EH (cell line): ENCODE results near the gene RAMP3.

ENCODE experiments used
- DNase-seq: peaks from one replicate; pipeline ENCODE4 v3.0.0-alpha.2; 2015; ENCODE audit warnings: low read depth

RAMP3 gene

GRCh38 chr7:45180084-45180986 is 22.7 kb downstream of the RAMP3 start:
- no peak for DNase-seq

- no peak for DNase-seq
These were observed 23.8 kb downstream of the RAMP3 start for GRCh38 chr7:45181286-45181960.

DNA sequence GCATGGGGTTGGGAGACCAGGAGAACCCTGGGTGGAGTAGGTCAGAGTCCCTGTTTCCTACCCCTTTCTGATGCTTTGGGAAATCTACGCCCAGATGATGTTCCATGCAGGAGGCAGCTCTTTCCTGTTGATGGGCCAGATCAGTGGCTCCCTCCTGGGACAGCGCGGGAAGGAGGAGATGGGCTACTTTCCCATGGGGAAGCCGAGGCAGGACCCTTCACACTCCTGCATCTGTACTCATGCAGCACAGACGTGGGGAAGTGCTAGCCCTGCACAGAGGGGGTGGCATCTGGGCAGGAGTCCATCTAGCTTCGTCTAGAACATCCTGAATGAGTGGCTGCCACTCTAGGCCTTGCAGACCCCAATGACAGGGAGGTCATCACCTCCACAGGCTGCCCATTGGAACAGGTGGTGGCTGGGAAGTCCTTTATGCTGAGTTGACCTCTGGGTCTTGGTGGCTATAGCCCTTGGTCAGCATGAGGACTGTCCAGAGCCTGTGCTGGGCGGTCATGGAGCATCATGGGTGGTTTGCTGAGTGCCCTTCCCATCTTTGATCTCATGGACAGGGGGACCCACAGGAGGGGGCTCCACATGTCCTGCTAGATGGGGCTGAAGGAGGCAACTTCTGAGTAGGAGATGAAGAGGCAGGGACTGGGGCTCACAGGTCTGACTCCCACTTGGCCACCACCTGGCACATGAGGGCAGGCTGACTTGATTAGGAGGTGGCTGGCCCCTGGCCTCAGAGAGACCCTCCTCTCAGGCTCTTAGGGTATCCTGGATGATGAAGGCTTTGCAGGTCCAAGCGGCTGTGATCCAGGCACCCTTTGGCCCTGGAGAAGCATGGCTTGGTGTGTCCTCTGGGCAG is 24.6 kb downstream of the RAMP3 start:
- no peak for DNase-seq

- DNase-seq, result no peak
These were observed 25.5 kb downstream of the RAMP3 start for GRCh38 chr7:45182856-45183710.

- no peak for DNase-seq
These were observed 26.2 kb downstream of the RAMP3 start for GRCh38 chr7:45183711-45184210.

GRCh38 chr7:45184326-45185027 is 26.9 kb downstream of the RAMP3 start:
- no peak for DNase-seq

DNA sequence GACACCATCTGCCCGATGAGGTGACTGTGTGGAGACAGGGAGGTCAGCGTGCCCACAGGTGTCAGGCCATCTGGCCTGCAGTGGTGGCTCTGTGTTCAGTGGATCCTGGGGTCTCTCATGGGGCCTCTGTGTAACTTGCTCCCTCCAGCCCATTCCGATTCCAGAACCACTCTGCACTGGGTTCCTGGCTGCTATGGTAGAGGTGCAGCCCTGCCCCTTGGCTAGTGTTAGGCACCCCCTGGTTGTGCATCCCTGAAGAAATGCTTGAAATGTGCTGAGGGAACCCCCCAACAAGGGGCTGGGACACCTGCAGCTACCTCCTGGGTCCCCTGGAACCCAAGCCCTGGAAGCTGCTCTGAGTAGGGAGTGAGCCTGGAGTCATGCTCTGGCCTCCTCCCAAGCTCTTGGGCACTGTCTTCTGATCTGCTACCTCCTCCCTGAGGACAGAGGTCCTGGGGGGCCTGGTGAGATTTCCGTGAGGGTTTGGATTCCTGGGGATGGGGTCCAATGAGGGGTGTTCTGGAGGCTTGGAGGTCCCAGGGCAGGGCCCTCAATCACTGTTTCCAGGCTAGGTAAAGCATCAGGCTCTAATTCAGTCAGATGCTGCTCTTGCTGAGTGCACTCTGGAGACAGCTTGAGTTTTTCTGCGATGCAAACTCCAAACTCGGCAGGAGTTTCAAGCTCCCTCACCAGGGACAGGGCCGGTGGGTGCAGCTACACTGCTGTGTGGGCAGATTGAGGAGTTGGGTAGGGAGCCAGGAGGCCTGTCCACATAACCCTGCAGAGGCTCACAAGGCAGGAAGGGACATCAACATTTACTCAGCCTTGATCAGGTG is 27.7 kb downstream of the RAMP3 start:
- DNase-seq, result no peak

DNA sequence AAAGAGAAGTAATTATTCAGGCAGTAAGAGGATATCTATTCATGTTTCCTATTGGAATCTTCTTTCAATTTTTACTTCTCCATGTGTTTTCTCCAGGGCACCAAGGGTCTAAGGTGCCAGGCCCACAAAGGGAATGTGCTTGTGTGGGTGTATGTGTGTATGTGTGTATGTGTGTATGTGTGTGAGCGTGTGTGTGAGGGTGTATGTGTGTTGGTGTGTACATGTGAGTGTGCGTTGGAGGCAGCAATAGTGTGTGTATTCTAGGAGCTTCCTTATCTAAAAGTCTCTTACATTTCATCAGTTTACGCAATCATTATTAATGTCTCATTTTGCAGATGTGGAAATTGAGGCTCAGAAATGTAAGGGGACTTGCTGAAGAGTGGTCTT is 28.3 kb downstream of the RAMP3 start:
- DNase-seq, result no peak

DNA sequence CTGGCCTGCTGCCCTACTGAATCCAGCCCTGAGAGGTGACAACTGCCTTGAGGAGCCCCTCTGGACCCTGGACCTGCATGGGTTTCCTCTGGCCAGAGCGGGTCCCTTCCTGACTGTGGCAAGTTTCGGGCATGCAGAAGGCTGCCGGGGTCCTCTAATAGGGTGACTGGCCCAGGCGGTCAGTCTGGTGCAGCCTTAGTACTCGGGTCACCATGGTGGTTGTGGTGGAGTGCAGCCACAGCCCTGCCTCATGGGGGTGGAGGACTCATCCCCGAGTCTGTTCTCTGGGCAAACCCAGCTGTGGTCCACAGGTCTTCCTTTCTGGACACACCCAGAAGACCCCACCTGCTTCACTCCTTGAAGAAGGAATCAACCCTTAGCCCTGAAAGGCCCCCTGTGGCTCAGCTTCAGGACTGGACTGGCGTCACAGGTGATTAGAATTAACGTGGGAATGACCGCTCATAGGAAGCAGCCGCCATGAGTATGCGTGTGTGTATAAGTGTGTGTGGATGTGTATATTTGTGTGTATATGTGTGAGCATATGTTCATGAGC is 28.7 kb downstream of the RAMP3 start:
- no peak for DNase-seq

GRCh38 chr7:45187089-45187945 is 29.7 kb downstream of the RAMP3 start:
- DNase-seq, result no peak

- no peak for DNase-seq
These were observed 30.4 kb downstream of the RAMP3 start for GRCh38 chr7:45187946-45188411.

DNA sequence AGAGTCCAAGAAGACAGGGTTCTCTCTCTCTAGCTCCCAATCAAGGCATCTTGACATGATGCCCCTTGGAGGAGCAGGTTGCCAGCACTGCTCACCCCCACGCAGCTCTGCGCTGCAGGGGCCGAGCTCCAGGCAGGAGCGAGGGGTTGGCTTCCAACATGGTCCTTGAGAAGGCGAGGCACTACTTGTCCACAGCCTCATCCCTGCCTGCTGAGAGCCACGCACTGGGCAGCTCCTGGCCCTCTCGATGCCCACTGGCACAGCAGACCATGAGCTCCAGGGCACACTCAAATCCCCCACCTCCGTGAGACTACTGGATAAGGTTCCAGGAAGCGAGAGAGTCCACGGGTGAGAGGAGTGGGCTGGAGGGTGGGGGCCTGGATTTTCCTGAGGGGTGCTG is 31.1 kb downstream of the RAMP3 start:
- no peak for DNase-seq

- DNase-seq, result no peak
These were observed 31.8 kb downstream of the RAMP3 start for GRCh38 chr7:45189151-45189970.

DNA sequence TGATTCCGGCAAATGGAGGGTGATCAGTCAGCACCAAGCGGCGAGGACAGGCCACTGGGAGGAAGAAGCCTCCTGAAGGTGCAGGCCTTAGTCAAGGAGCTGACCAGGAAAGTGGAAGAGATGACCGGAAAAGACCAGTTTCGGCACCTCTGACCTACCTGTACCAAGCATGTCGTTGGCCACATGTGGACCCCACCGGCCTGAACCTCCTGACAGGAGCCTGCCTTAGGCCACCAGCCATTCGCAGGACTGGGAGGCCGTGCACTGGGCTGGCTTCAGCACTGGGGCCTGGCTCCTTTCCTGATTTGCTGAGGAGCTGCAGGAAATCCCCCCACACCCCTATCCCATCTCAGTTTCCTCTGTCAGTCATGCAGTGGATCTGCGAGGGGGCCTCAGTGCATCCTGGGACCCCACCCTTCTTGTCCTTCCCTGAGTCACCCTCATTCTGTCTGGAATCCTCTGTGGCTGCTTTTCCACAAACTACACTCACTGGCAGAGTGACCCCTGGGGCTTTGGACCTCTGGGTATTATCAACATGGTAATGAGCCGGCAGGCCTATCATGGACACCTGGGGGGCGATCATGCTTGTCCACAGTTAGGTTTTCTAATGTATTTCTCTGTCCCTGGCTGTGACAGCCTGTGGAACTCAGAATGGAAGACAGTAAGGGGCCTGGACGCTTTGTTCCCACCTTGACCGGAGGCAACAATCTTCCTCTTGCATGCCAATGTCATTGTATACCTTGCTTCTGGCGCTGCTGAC is 33.0 kb downstream of the RAMP3 start:
- no peak for DNase-seq

DNA sequence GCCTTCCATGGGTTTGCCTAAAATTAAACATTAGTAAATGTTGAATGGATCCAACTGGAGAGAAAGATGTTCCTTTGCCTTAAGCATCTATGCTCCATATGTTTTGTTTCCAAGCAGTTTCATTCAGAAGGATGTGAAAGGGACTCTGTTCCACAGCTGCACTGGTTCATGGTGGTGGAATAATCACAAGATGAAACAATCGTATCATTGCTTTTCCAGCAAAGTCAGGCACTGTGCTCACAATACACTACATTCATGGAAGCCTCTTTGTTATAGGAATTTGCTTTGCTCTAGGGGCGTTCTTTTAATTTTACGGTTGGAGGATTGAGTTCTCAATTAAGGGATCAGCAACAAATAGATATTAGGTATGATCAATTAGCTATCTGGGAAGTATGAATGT is 33.8 kb downstream of the RAMP3 start:
- DNase-seq, result no peak

GRCh38 chr7:45192621-45193041 is 35.0 kb downstream of the RAMP3 start:
- DNase-seq, result no peak

GRCh38 chr7:45193828-45194227 is 36.2 kb downstream of the RAMP3 start:
- DNase-seq, result no peak
